Measurements from ENCODE around the gene MICOS13.
A peak's percentile ranks its signal among the peaks of the same experiment; 100 is the strongest.
"Not testable (repeated sequence)": the region's sequence is repeated elsewhere in the genome, so short reads cannot be mapped to it uniquely, and the experiment has no call there.

The MICOS13 gene, protein sequence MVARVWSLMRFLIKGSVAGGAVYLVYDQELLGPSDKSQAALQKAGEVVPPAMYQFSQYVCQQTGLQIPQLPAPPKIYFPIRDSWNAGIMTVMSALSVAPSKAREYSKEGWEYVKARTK

DNA sequence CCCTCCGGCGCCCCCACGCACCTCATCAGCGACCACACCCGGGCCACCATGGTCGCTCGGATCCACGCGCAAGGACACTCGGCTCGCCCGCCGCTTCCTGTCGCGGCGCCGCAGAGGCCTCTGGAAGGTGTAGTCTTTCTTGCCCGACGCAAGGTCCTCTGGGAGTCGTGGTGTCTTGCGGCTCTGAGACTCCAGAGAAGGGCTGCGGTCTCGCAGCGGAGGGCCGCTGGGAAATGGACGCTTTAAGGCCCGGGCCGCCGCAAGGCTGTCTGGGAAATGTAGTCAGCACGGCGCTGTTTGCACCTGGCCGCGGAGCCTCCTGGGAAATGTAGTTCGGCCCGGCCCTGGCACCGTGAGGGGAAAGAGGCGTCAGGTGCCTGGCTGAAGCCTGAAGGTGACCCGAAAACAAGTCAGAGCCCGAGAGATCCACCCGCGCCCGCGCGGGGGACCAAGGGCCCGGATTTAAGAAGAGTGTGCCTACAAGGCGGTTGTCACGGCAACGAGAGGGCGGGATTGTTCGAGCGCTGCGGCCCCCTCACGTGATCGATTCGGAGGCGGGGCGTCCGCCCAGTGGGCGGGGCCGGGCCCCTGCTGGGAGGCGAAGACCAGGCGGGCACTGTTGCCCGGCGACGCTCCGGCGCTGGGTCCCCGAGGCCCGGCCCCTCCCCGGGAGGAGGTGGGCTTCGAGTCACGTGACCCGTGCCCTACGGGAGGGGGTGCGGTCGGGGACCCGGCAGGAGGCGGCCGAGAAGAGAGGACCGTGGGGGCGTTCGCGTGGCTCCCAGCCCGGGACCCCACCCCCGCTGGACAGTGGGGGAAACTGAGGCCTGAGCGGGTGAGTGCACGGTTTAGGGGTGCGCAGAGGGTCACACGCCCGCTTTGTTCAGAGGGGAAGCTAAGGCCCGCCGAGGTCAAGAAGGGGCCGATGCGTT is at the start of gene MICOS13, which contains the start of gene HSD11B1L:
Gene MICOS13 (minus strand): TSS at position 80 of the 932 bp plus-strand sequence. CDS start 30 bp downstream, at position 50.
Gene HSD11B1L (plus strand): TSS at position 591 of the 932 bp plus-strand sequence. CDS start 3,806 bp downstream, outside the sequence.
- DNase-seq: peak; percentile 99

GRCh38 chr19:5727453-5728050 is 47.2 kb upstream of the MICOS13 start:
- no peak for DNase-seq

DNA sequence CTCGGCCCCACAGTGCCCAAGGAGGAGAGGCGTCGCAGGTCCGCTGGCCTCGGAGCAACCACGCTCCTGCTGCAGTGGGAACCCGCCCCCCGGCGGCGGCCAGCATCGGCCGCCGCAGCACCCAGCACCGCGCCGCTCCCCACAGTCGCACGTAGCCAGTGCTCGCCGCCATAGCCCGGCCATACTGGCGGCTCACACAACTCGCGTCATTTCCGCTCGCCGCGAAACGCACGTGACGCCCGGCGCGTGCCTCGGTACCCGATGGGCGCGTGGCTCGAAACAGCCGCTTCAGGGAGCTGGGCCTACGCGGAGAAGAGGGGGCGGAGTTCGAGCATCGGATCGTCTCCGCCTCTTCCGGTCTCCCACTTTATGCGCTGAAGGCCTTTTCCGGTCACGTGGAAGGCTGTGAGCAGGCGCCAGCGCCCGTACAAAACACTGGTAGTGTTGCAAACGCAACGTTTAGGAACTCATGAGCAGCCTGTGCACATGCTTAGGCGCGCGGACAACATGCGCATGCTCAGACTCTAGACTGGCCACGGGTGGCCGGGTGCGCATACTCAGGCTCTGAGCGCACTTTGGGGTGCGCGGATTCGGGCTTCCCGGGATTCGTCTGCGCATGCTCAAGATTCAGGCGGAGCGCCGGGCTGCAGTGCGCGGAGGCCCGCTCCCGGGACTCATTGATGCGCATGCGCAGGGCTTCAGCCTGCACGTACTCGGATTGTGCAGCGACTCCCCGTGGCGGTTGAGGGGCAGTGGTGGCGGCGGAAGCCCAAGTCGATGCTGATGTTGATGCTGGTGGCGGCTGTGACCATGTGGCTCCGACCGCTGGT is 39.9 kb upstream of the MICOS13 start, which contains the start of the genes CATSPERD and LONP1:
Gene CATSPERD (plus strand): TSS at position 677 of the 830 bp plus-strand sequence. CDS start 101 bp downstream, at position 778.
Gene LONP1 (minus strand): TSS at position 186 of the 830 bp plus-strand sequence. CDS start 14 bp downstream, at position 172.
- DNase-seq: peak; percentile 94

GRCh38 chr19:5719274-5719960 is 39.1 kb upstream of the MICOS13 start:
- no peak for DNase-seq

DNA sequence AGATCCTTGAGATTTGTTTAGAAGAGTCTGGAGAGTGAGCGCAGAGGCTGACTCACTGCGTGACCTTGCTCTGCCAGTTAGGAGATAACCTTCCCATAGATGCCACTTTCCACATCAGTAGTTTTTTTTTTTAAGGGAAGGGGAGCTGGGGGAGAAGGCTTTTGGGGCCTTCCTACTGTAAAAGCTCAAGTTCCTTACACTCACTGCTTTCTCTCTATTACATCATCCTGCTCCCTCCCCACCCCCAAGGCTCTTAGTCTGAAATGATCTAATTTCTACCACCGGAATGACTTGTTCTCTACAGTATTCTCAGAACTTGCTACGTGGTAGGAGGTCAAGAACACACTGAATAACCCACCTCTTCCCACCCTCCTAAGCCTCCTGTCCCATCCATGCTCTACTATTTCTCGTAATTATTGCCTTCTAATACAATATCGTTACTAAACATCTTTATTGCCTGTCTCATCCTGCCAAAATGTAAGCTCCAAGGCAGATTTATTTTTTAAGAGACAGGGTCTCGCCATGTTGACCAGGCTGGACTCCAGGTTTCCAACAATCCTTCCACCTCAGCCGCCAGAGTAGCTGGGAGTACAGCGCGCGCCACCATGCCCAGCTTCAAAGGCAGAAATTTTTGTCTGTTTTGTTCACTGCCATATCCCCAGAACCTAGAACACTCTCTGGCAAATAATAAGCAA is 38.4 kb upstream of the MICOS13 start:
- no peak for DNase-seq

- DNase-seq: no peak
Measured at GRCh38 chr19:5718037-5718578, 37.8 kb upstream of the MICOS13 start.

DNA sequence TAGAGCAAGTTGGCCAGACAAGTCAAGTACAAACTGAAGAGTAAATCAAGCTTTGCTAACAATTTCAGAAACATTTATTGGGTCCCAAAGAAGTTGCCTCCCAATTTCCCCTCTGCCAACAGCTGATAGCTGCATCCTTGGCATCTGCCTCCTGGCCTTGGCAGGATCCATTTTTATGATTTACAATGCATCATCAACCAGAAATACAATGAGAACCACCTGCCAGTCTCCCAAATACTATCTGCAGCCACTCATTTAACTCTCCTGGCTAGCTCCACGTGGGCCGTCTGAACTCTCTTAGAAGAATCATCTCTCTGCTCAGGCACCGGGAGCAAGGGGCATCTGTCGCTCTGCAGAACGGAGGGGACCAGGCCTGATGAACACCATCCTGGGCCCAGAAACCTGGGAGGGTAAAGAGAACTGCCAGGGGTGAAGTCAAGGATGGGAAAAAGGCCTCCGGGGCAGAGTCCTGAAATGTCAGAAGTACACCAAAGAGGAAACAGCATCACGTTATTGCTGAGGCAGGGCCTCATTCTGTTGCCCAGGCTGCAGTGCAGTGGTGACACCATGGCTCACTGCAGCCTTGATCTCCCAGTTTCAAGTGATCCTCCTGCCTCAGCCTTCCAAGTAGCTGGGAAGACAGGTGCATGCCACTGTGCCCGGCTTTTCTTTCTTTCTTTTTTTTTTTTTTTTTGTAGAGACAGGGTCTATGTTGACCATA is 37.1 kb upstream of the MICOS13 start:
- no peak for DNase-seq

GRCh38 chr19:5714816-5715215 is 34.5 kb upstream of the MICOS13 start:
- no peak for DNase-seq

DNA sequence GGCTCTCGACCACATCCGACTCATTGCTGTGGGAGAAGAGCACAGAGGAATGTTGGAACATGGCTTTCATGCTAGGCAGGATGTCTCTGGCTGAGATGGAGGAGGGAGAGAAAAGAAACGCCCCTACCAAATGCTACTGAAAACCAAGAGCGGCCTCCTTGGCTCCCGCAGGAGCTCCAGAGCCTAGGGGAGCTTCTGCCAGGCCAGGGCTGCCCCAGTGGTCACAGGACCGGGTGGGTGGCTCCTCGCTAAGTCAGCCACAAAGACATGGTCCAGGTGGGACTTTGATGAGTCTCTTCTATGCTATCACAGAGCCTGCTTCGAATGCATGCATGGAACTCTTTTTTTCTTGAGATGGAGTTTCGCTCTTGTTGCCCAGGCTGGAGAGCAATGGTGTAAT is 32.9 kb upstream of the MICOS13 start:
- no peak for DNase-seq

- no peak for DNase-seq
Measured at GRCh38 chr19:5711713-5712161, 31.4 kb upstream of the MICOS13 start.

- no peak for DNase-seq
Measured at GRCh38 chr19:5711025-5711424, 30.7 kb upstream of the MICOS13 start.

- no peak for DNase-seq
Measured at GRCh38 chr19:5707576-5708575, 27.6 kb upstream of the MICOS13 start.

- no peak for DNase-seq
Measured at GRCh38 chr19:5706876-5707573, 26.7 kb upstream of the MICOS13 start.

DNA sequence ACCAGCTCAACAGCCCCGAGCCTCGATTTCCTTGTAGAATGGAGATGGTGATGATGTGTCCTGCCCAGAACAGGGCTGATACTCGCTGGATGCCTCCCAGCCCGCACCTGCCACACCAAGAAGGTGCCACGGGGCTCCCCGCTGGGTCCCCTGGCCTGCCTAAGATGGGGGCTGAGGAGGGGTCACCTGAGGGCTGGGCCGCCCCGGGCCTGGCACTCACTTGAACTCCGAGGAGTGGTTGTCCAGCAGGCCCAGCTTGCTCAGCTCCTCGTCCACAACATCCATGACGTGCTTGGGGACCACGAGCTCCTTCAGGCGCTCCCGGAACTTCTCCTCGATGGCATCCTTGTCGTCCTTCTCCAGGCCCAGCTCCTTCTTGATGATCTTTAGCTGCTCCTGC is 25.2 kb upstream of the MICOS13 start:
- no peak for DNase-seq

DNA sequence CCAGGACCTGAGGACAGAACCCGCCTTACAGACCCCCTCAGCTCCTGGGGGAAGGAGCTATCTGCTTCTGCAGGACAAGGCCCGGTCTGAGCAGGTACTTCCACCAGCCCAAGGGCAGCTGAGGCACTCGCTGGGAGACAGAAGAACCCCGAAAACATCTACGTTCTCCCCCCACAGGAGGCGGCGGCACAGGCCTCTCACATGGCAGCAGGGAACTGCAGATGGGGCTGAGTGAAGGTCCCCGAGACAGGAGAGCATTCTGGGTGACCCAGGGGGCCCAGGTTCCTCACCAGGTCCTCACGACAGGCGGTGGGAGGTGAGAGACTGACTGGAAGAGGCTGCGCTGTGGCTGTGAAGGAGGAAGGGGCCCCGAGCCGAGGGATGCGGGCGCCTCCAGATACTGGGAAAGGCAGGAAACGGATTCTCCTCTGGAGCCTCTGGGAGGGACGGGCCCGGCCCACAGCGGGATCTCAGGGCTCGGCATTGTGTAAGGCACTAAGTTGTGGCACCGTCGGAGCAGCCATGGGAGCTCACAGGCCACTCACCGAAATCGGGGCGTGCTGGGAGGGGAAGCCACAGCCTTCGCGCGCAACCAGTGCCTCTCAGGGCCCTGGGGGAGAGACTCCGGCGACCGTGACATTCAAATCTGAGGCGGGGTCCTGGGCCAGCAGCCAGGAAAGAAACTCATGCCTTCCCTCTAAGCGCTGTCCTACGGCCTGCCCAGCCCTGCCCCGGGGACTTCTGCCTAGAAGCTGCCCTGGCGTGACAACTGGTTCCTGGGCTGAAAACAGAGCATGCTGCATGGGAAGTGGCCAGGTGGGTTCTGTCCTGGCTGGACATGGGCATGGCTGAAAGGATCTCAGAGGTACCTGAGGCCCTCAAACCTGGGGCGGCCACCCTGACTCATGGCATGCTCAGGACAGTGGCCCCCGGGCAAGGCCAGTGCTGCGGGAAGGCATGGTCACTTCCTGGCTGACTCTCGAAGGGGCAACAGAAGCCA is 23.8 kb upstream of the MICOS13 start:
- no peak for DNase-seq

DNA sequence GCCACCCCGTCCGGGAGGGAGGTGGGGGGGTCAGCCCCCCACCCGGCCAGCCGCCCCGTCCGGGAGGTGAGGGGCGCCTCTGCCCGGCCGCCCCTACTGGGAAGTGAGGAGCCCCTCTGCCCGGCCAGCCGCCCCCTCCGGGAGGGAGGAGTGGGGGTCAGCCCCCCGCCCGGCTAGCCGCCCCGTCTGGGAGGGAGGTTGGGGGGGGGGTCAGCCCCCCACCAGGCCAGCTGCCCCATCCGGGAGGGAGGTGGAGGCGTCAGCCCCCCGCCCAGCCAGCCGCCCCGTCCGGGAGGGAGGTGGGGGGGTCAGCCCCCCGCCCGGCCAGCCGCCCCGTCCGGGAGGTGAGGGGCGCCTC is 21.7 kb upstream of the MICOS13 start:
- not testable (repeated sequence) for DNase-seq

All from NCI-H1417 treated with DMSO at 0.1 percent for 48 hours (cell line).